Muscle of arm (tissue), 12 donors: ENCODE measurements around the gene HMGCLL1. TPM values are rescaled to one million over a fixed set of nuclear protein-coding genes. Genes with fewer than 3 reads are reported as not detected.

ENCODE experiments used
- DNase-seq: peaks from one replicate; pipeline ENCODE4 v3.0.0-alpha.2; 2013
- polyA plus RNA-seq, 12 donors: library from polyadenylated mRNA; unstranded; fragments of 120-200 nt; gene quantifications; one replicate each; pipeline ENCODE4 v1.2.1, GENCODE V29; 2013; ENCODE audit not compliant: insufficient read length in 12 of 12

The HMGCLL1 gene
- polyA plus RNA-seq, 12 donors = 5.4 to 11.9 (median 6.8) TPM; not detected in 2

DNA sequence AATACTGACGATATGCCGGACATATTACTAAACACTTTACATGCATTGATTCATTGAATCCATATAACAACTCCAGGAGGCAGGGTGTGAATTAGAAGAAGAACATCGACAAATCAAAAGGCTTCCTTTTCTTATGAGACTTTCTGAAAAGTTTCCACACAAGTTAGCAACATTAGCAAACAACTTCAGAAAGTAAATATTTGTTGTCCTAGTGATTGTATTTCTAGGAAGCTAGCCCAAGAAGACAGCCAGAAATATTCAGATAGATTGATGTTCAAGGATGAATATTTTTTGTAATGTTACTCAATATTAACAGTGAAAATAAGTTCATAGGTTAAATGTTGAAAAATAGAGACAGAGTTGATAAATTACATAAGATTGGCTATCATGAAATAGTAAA lies 131.1 kb downstream of the HMGCLL1 start:
- DNase-seq = no peak

GRCh38 chr6:55445648-55446204 lies 133.3 kb downstream of the HMGCLL1 start:
- peak; percentile 57 for DNase-seq

- no peak for DNase-seq
Measured at GRCh38 chr6:55443238-55444134, 135.5 kb downstream of the HMGCLL1 start.

GRCh38 chr6:55438203-55438602 lies 140.8 kb downstream of the HMGCLL1 start:
- no peak for DNase-seq

- no peak for DNase-seq
Measured at GRCh38 chr6:55437141-55437540, 141.9 kb downstream of the HMGCLL1 start.

GRCh38 chr6:55433446-55434130 lies 145.4 kb downstream of the HMGCLL1 start:
- DNase-seq = no peak

- no peak for DNase-seq
Measured at GRCh38 chr6:55423933-55424332, 155.1 kb downstream of the HMGCLL1 start.

DNA sequence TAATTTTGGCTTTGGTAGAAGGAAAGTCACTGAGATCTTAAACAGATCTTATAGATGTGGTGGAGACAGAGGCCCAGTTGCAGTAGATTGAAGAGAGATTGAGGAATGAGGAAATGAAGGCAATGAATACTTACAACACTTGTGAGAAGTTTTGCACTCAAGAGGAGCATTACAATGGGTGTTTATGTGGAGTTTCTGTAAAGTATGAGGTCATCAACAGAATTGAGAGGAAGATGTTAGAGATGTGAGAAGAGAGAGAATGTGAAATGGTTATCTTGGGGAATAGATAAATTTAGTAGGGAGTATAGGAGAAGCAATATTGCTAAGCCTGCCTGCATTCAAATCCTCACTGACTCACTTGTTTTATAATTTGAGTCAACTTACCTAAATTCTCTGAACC lies 168.3 kb downstream of the HMGCLL1 start:
- no peak for DNase-seq

DNA sequence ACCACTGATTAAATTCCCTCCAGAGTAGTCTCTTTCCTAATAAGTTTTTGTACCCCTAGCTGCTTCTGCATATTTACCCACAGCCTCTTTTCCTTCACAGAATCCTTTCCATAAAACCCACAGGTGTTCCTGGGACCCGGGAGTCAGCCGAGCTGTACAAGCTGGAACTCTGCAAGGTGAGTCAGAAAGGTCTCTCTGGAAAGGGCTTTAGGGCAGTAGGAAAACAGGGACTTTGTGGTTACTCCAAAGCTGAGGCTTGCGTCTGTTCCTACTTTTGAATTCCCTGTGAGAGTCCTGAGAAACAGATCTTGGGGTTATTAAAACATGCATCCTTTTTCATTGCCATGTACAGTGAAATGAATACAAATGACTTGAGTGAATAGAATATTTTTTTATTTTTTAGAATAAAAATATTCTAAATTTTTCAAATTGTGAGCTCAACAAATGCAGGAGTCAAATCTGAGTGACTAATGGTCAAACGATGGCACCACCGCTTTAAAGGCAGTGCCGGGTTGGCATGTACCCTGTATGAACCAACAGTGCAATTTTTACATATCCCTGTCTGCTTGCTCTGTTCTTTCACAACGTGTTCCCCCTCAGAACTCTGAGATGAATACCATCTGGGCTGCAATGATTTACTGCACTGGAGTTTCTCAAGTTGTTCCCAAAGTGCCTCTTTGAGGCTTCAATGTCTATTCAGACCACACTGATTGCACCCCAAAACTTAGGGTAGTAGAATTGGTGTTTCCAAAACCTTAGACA lies 173.3 kb downstream of the HMGCLL1 start:
- DNase-seq = no peak

DNA sequence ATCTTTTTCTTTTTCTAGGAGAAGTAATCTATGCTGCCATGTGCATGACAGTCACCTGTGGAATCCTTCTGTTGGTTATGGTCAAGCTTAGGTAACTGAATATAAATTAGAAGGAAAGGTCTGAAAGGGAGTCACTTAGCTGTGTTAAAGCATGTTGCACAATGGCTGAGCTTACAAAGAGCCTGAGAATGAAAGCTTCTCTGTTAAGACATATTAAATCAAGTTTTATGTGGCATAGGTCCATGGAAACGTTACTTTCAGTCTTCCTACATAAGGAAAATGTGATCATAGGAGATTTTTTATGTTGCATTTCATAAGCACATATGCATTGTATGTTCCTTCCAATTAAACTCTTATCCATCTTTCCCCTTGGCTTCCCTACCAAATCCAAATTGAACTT lies 179.6 kb downstream of the HMGCLL1 start:
- peak; percentile 9 for DNase-seq

DNA sequence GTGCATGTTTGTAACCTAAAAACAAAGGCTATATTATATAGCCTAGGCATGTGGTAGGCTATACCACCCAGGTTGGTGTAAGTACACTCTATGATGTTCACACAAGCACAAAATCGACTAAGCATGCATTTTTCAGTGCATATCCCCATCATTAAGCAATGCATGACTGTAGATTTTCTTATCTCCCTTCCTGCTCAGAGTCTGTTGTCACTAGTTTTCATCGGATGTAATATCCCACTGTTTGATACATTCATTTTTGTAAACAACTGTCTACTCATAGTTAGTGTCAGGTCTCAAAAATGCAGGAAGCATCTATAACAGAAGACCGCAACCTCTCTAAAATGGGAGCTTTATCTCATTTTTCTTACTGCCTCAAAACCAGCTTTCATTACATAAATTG lies 181.0 kb downstream of the HMGCLL1 start:
- no peak for DNase-seq

GRCh38 chr6:55395871-55396270 lies 183.1 kb downstream of the HMGCLL1 start:
- DNase-seq = no peak

GRCh38 chr6:55388211-55388610 lies 190.8 kb downstream of the HMGCLL1 start:
- peak; percentile 31 for DNase-seq
